HS-27A (cell line): ENCODE measurements around the gene KRT38.
A peak's percentile ranks its signal among the peaks of the same experiment; 100 is the strongest.
"Not testable (repeated sequence)": the region's sequence is repeated elsewhere in the genome, so short reads cannot be mapped to it uniquely, and the experiment has no call there.

ENCODE experiments used
- DNase-seq: peaks from one replicate; pipeline ENCODE4 v3.0.0-alpha.2; 2012; ENCODE audit warnings: low read depth, missing footprints

Gene KRT38

GRCh38 chr17:41421116-41421515 is 19.7 kb downstream of the KRT38 start:
- DNase-seq: no peak

GRCh38 chr17:41420134-41420533 is 20.6 kb downstream of the KRT38 start:
- DNase-seq: no peak

GRCh38 chr17:41419716-41420115 is 21.1 kb downstream of the KRT38 start:
- DNase-seq: no peak

DNA sequence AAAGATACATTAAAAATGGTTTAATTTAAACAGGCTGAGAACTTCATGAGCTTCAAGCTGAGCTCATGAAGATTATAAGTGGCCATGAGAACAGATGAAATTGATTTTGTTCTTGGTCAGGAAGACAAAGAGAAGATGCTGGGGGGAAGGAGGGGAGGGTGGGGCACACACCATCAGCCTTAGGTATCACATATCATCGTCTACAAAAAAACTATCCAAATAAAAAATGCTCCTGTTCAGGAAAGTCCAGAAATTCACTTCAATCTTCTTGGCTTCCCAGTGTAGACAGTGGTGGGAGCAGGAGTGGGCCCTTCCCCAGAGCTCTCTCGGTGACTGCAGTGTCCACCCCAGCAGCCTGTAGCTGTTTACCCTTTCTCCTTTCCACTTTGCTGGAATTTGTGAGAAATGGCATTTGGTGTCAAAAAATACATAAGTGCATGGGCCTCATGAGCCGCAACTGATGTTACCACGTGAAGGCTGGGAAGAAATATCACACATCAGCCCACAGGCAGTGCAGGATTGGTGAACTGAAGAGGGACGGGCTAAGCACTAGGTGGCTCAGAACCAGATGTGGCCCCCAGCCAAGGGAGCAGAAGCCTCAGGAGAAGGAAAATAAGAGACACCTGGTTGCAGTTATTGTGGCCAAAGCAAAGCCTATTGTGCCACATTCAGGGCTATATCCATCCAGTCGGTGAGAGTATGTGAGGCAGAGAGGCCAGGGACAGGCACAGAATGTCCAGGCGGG is 22.5 kb downstream of the KRT38 start:
- DNase-seq: no peak

GRCh38 chr17:41417576-41418015 is 23.2 kb downstream of the KRT38 start:
- no peak for DNase-seq

- DNase-seq: no peak
These were observed 23.7 kb downstream of the KRT38 start for GRCh38 chr17:41417127-41417526.

- DNase-seq: no peak
These were observed 24.3 kb downstream of the KRT38 start for GRCh38 chr17:41416479-41416878.

- DNase-seq: peak; percentile 38
These were observed 24.9 kb downstream of the KRT38 start for GRCh38 chr17:41415833-41416335.

- no peak for DNase-seq
These were observed 25.4 kb downstream of the KRT38 start for GRCh38 chr17:41415411-41415810.

DNA sequence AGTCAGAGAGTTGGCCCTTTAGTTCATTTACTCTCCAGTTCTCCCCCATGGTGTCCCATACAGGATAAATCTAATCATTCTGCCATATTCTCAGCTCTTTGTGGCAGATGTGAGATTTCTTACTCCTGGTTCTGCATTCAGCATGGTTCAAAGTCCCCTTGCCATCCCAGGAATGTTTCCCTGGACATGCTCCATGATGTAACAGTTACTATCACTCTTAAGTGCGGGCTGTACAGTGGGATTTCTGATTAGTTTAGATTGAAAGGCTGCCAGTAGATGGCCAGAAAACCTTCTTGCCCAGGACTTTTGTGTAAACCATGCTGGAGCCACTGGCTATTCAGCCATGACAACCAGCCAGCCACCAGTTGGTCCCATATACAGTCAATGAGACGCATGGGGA is 26.8 kb downstream of the KRT38 start:
- no peak for DNase-seq

GRCh38 chr17:41413353-41413957 is 27.3 kb downstream of the KRT38 start:
- DNase-seq: no peak

GRCh38 chr17:41411072-41411840 is 29.5 kb downstream of the KRT38 start:
- DNase-seq: no peak

GRCh38 chr17:41407226-41407625 is 33.6 kb downstream of the KRT38 start:
- DNase-seq: no peak

GRCh38 chr17:41406205-41406604 is 34.6 kb downstream of the KRT38 start:
- no peak for DNase-seq

DNA sequence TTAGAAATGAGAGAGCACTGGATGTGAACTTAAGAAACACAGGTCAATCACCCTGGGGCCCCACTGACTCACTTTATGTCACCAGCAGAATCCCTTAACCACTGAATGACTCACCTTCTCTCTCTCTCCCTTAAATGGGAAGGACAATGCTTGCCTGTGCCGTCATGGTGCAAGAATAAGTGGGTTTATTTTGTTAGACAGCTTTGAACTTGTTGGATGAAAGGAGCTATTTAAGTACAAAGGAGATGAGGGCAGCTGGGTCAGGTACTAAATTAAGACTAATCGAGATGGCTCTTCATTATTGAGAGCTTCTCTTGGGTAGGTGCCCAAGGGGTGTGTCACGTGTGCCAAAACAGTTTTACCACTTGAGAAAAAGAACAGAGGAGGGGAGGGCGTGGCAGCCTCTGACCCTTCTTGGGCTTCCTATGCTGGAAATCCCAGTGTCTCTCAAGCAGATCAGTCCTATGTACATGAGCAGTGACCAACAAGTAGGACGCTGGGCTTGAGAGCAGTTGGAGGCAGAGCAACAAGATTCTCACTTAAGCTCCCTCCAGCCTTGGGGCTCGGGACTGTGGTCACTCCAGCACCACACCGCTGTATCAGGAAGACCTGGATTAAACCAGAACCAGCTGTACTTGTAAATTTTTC is 36.6 kb downstream of the KRT38 start:
- peak; percentile 68 for DNase-seq

- no peak for DNase-seq
These were observed 37.3 kb downstream of the KRT38 start for GRCh38 chr17:41403404-41404023.

GRCh38 chr17:41402161-41402560 is 38.6 kb downstream of the KRT38 start:
- DNase-seq: no peak

GRCh38 chr17:41396996-41397660 is 43.7 kb downstream of the KRT38 start, which contains the start of gene KRT31:
Gene KRT31, minus strand, starts transcription at chr17:41397608. Its CDS starts 69 bp downstream, at chr17:41397539.
- DNase-seq: no peak

GRCh38 chr17:41396340-41396739 is 44.4 kb downstream of the KRT38 start:
- DNase-seq: no peak

DNA sequence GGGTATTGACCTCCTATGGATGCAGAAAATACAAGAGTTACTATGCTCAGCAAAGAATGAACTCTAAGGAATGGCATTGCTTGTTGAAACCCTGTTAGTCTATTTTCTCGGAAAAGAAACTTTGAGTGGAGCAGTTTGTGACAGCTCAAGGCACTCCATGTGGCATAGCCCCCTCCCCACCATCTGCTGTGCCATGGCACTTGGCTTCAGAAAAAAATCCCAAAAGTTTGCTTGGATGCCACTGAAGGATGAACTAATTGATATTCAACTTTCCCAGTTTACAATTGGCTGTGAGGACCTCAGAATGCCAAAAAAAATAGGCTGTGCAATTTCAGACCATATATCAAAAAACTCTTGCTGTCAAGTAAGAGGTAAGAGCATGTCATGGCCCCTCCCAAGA is 45.2 kb downstream of the KRT38 start:
- no peak for DNase-seq

- not testable (repeated sequence) for DNase-seq
These were observed 45.7 kb downstream of the KRT38 start for GRCh38 chr17:41395044-41395443.
